HG02763 (cell line): Measurements from ENCODE around the gene C1orf35.

Source experiments
- ATAC-seq: cut with Tn5 transposase; IDR thresholded peaks from one replicate; pipeline ENCODE4 v1.9.1; 2021; ENCODE audit warnings: mild to moderate bottlenecking, moderate library complexity; ENCODE audit not compliant: unreplicated experiment

Gene C1orf35

GRCh38 chr1:228066416-228066815, 36.7 kb downstream of the C1orf35 start:
- ATAC-seq = no peak

- ATAC-seq = no peak
These were observed 37.4 kb downstream of the C1orf35 start for GRCh38 chr1:228065543-228066347.

- no peak for ATAC-seq
These were observed 38.2 kb downstream of the C1orf35 start for GRCh38 chr1:228064741-228065542.

DNA sequence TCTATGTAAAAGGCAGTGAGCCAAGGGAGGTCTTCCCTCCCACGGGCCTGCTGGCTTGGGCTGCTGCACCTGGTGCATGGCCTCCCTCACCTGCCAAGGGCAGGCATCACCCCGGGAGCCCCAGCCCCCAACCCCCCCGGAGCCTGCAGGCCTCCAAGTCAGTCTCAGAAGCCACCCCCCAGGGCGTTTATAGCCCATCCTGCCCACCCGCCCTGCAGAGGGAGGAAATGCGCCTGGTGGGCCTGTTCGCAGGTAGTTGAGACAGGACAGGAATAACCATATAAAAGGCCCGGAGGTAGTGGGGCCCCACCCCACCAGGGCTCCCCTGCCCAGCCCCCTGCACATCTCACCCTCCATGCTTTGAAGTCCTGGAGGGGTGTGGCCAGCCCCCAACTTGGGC, 38.8 kb downstream of the C1orf35 start:
- no peak for ATAC-seq

- ATAC-seq = no peak
These were observed 39.6 kb downstream of the C1orf35 start for GRCh38 chr1:228063251-228064191.

- no peak for ATAC-seq
These were observed 40.3 kb downstream of the C1orf35 start for GRCh38 chr1:228062812-228063211.

- ATAC-seq = no peak
These were observed 40.9 kb downstream of the C1orf35 start for GRCh38 chr1:228062085-228062791.

DNA sequence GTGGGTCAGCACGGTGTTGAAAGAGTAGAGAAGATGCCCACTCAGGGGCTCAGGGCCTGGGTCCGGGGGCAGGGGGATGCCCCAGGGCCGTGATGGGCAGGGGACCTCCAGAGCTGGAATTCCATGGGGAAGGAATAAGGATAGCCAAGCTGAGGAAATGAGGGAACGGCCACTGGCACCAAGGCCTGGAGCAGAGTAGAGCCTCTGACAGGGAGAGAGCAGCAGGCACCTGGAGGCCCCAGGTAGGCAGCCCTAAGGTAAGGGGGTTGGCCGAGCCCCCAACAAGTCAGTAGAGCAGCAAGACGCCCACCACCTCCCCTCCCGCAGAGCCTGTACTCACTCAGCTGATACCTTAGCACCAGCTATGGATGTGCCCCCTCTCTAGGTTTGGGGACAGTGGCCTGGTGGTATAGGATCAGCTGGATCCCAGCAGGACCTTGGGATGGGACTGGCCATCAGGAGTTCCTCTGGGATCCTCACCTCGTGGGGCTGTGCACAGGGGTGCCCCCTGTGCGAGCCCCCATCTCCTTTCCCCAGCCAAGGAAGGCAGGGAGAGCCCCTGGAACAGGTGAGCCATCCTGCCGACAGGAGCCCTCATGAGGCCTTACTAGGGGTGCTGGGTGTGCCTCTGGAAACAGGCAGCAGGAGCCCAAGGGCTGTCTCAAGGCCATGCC, 41.6 kb downstream of the C1orf35 start:
- no peak for ATAC-seq

DNA sequence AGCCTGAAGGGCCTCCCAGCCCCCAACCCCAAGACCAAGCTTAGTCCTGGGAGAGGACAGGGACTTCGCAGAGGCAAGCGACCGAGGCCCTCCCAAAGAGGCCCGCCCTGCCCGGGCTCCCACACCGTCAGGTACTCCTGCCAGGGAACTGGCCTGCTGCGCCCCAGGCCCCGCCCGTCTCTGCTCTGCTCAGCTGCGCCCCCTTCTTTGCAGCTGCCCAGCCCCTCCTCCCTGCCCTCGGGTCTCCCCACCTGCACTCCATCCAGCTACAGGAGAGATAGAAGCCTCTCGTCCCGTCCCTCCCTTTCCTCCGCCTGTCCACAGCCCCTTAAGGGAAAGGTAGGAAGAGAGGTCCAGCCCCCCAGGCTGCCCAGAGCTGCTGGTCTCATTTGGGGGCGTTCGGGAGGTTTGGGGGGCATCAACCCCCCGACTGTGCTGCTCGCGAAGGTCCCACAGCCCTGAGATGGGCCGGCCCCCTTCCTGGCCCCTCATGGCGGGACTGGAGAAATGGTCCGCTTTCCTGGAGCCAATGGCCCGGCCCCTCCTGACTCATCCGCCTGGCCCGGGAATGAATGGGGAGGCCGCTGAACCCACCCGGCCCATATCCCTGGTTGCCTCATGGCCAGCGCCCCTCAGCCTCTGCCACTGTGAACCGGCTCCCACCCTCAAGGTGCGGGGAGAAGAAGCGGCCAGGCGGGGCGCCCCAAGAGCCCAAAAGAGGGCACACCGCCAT, 42.5 kb downstream of the C1orf35 start:
- no peak for ATAC-seq

DNA sequence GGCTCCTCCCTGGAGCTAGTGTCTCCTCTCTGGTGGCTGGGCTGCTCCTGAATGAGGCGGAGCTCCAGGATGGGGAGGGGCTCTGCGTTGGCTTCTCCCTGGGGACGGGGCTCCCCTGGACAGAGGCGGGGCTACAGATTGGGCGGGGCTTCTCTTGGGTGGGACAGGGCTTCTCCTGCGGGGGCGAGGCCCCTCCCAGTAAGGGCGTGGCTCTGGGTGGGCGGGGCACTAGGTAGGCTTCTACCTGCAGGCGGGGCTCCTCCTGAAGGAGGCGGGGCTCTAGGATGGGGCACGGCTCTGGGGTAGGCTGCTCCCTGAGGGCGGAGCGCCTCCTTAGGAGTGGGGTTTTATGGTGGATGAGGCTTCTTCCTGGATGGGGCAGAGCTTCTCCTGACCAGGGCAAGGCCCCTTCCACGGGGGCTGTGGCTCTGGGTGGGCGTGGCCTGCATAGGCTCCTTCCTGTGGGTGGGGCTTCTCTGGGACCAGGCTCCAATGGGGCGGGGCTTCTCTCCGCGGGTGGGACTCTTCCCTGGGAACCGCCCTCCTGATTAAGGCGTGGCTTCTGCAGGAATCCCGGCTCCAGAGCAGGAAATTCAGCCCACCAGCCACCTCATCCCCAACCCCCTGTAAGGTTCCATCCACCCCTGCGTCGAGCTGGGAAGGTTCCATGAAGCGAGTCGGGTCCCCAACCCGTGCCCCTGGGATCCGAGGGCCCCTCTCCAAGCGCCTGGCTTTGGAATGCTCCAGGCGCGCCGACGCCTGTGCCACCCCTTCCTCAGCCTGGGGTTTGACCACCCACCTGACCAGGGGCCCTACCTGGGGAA, 43.3 kb downstream of the C1orf35 start:
- no peak for ATAC-seq

DNA sequence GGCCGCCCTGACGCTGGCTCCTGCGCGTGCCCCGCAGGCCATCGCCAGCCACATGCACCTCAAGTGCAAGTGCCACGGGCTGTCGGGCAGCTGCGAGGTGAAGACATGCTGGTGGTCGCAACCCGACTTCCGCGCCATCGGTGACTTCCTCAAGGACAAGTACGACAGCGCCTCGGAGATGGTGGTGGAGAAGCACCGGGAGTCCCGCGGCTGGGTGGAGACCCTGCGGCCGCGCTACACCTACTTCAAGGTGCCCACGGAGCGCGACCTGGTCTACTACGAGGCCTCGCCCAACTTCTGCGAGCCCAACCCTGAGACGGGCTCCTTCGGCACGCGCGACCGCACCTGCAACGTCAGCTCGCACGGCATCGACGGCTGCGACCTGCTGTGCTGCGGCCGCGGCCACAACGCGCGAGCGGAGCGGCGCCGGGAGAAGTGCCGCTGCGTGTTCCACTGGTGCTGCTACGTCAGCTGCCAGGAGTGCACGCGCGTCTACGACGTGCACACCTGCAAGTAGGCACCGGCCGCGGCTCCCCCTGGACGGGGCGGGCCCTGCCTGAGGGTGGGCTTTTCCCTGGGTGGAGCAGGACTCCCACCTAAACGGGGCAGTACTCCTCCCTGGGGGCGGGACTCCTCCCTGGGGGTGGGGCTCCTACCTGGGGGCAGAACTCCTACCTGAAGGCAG, 44.0 kb downstream of the C1orf35 start:
- ATAC-seq = no peak

GRCh38 chr1:228058172-228058948, 44.8 kb downstream of the C1orf35 start:
- no peak for ATAC-seq
